B cell (primary cell): ENCODE results near the gene NPHS1. TPM values are rescaled to one million over a fixed set of nuclear protein-coding genes. Genes with fewer than 3 reads are reported as not detected.

Experiments used
- ATAC-seq: fragments of 200-7000 bp; cut with Tn5 transposase; one replicate; pipeline ENCODE4 v1.10.0; 2021; ENCODE audit warnings: low read depth, mild to moderate bottlenecking, moderate number of reproducible peaks, moderate library complexity
- CTCF ChIA-PET: fragments of 350-600 bp; sonication (Branson Sonifier 250); formaldehyde crosslinking; loops from one replicate; lab custom pipeline; 2021; ENCODE audit warnings: antibody characterized with exemption, inconsistent platforms; lab: Charles Lee
- POLR2A ChIA-PET: fragments of 350-600 bp; sonication (Branson Sonifier 250); formaldehyde crosslinking; loops from one replicate; lab custom pipeline; 2021; ENCODE audit warnings: antibody characterized with exemption; lab: Charles Lee
- DNase-seq: peaks from one replicate; pipeline ENCODE4 v3.0.0; 2013
- H2AFZ ChIP-seq: 2 replicates; pipeline ENCODE4 v1.6.1; 2012; ENCODE audit warnings: mild to moderate bottlenecking, low read depth, low read length; ENCODE audit not compliant: insufficient read depth, poor library complexity, severe bottlenecking
- H3K27ac ChIP-seq, 2 donors: 1 replicate in 1 of 2; 2 replicates in 1 of 2; pipeline ENCODE4 v1.5.1; 2012 to 2013; ENCODE audit warnings: low read length in 2 of 2, mild to moderate bottlenecking in 2 of 2, moderate library complexity in 1 of 2
- H3K27me3 ChIP-seq, 4 experiments: fragments of 200-600 bp in 1 of 4; sonication (generic) in 1 of 4; replicated peaks in 1 of 4; 1 replicate in 2 of 4; 2 replicates in 2 of 4; pipeline versions ENCODE4 v1.6.1 to v1.7.0; 2013 to 2016; ENCODE audit warnings: low read length in 3 of 4, mild to moderate bottlenecking in 2 of 4, mixed read lengths in 1 of 4, moderate library complexity in 1 of 4; ENCODE audit not compliant: insufficient read depth in 4 of 4, control insufficient read depth in 3 of 4; ENCODE audit errors: control extremely low read depth in 1 of 4
- H3K36me3 ChIP-seq, 2 experiments: replicated peaks in 1 of 2; 1 replicate in 1 of 2; 2 replicates in 1 of 2; pipeline versions ENCODE4 v1.6.1 to v1.7.1; 2013; ENCODE audit warnings: low read length in 1 of 2; ENCODE audit not compliant: insufficient read depth in 2 of 2, control insufficient read depth in 1 of 2; ENCODE audit errors: control extremely low read depth in 1 of 2, extremely low read depth in 1 of 2
- H3K4me1 ChIP-seq, 2 donors: fragments of 200-600 bp in 1 of 2; sonication (generic) in 1 of 2; 1 replicate in 1 of 2; 2 replicates in 1 of 2; pipeline versions ENCODE4 v1.5.1 to v1.6.1; 2013 to 2017; ENCODE audit warnings: low read length in 2 of 2; ENCODE audit not compliant: control insufficient read depth in 2 of 2, insufficient read depth in 2 of 2
- H3K4me2 ChIP-seq: replicated peaks from 2 replicates; pipeline ENCODE3; 2012; ENCODE audit warnings: mild to moderate bottlenecking, low read depth, low read length; ENCODE audit not compliant: poor library complexity, severe bottlenecking
- H3K4me3 ChIP-seq, 5 experiments: fragments of 200-600 bp in 1 of 5; sonication (generic) in 1 of 5; 1 replicate in 3 of 5; 2 replicates in 2 of 5; pipeline versions ENCODE4 v1.5.1 to v1.7.0; 2011 to 2016; ENCODE audit warnings: low read length in 4 of 5, mild to moderate bottlenecking in 4 of 5, low read depth in 2 of 5, control low read depth in 1 of 5, moderate library complexity in 1 of 5; ENCODE audit not compliant: insufficient read depth in 1 of 5; ENCODE audit errors: control extremely low read depth in 1 of 5, extremely low read depth in 1 of 5
- H3K79me2 ChIP-seq: fragments of 200-600 bp; sonication (generic); one replicate; pipeline ENCODE4 v1.6.0; 2016; ENCODE audit warnings: low read length; ENCODE audit not compliant: control insufficient read depth, insufficient read depth
- H3K9ac ChIP-seq: fragments of 200-600 bp; sonication (generic); 2 replicates; pipeline ENCODE4 v1.6.1; 2017; ENCODE audit warnings: mild to moderate bottlenecking, low read length, moderate library complexity
- H3K9me3 ChIP-seq, 3 donors: one replicate each; pipeline versions ENCODE4 v1.6.1 to v1.7.1; 2013; ENCODE audit warnings: low read length in 2 of 3; ENCODE audit not compliant: control insufficient read depth in 2 of 3, insufficient read depth in 1 of 3; ENCODE audit errors: control extremely low read depth in 1 of 3
- H4K20me1 ChIP-seq: 2 replicates; pipeline ENCODE4 v1.6.0; 2012; ENCODE audit warnings: mild to moderate bottlenecking, low read length; ENCODE audit not compliant: insufficient read depth, control insufficient read depth, poor library complexity, severe bottlenecking
- H3K27ac Mint-ChIP-seq: one replicate; pipeline ENCODE4 v1.8.0; 2021; ENCODE audit warnings: mixed read lengths
- H3K27me3 Mint-ChIP-seq: one replicate; pipeline ENCODE4 v1.8.0; 2021; ENCODE audit warnings: mixed read lengths
- H3K4me1 Mint-ChIP-seq: one replicate; pipeline ENCODE4 v1.8.0; 2021; ENCODE audit warnings: mixed read lengths
- H3K4me3 Mint-ChIP-seq: one replicate; pipeline ENCODE4 v1.8.0; 2021; ENCODE audit warnings: mixed read lengths
- H3K9me3 Mint-ChIP-seq: one replicate; pipeline ENCODE4 v1.8.0; 2022; ENCODE audit warnings: mixed read lengths; ENCODE audit not compliant: insufficient read depth
- CTCF ChIP-seq: fragments of 200-600 bp; IDR thresholded peaks from one replicate; pipeline ENCODE4 v1.8.0; 2022; ENCODE audit warnings: antibody characterized with exemption, mild to moderate bottlenecking
- EZH2 ChIP-seq: IDR thresholded peaks from 2 replicates; pipeline ENCODE4 v1.6.1; 2012; ENCODE audit warnings: borderline replicate concordance, low read depth, mild to moderate bottlenecking, moderate library complexity, low read length; ENCODE audit not compliant: insufficient read depth, poor library complexity, severe bottlenecking
- WGBS: methylation state at CpG from one replicate; pipeline ENCODE4 v1.1.5; 2013; ENCODE audit warnings: missing lambda C conversion rate; ENCODE audit not compliant: insufficient coverage; 5-methylcytosine and 5-hydroxymethylcytosine counted together
- intact Hi-C: fragments of 100-400 bp; cut with micrococcal nuclease; formaldehyde crosslinking; loops from one replicate; pipeline ENCODE4 v1.10.0; 2022
- polyA plus RNA-seq: library from polyadenylated mRNA; depleted of rRNA; stranded (reverse); fragments of >200 nt; gene quantifications from 2 replicates; pipeline ENCODE4 v1.2.3, GENCODE V29; 2012
- total RNA-seq, 2 donors: library from RNA; stranded (reverse); fragments of 120-200 nt in 1 of 2; gene quantifications; 1 replicate in 1 of 2; 2 replicates in 1 of 2; pipeline versions ENCODE4 v1.2.3 to v1.2.4, GENCODE V29; 2013 to 2022

Gene NPHS1
- total and polyA plus RNA-seq, 2 donors (not counting 1 experiment from before 2014, with no cell fraction given): not detected

- POLR2A ChIA-PET: no interaction called here
- no peak overlapping the region for H3K4me3 ChIP-seq
- intact Hi-C loops: no loop called here
- Mint-ChIP-seq H3K27me3 (peaks cover 56% of the 10 kb centered on the region), H3K9me3 (no peaks in the 10 kb centered on the region), H3K27ac (no peak overlapping the region), H3K4me1 (peaks cover 10% of the 10 kb centered on the region), H3K4me3 (no peak overlapping the region)
- H3K27ac ChIP-seq: no peak overlapping the region
- no peaks in the 10 kb centered on the region for H4K20me1 ChIP-seq
- no peak for DNase-seq
- WGBS: 94% methylated on average over 32 of the region's 32 CpGs
- TF ChIP-seq EZH2 (no peak), CTCF (no peak)
- H3K4me1 ChIP-seq: peaks cover 10 to 15% of the 10 kb centered on the region in 2 donors
- peaks cover 0 to 32% (median 0%) of the 10 kb centered on the region in 3 donors for H3K9me3 ChIP-seq
- ATAC-seq: no peak
- H3K79me2 ChIP-seq: no peaks in the 10 kb centered on the region
- no peaks in the 10 kb centered on the region for H3K36me3 ChIP-seq
- no peak overlapping the region for H3K9ac ChIP-seq
- H3K27me3 ChIP-seq: peaks cover 0 to 65% (median 27%) of the 10 kb centered on the region in 4 experiments
- CTCF ChIA-PET: no interaction called here
- no peak overlapping the region for H2AFZ ChIP-seq
- no peak overlapping the region for H3K4me2 ChIP-seq
Measured at GRCh38 chr19:35874392-35874930, 22.2 kb upstream of the NPHS1 start.

DNA sequence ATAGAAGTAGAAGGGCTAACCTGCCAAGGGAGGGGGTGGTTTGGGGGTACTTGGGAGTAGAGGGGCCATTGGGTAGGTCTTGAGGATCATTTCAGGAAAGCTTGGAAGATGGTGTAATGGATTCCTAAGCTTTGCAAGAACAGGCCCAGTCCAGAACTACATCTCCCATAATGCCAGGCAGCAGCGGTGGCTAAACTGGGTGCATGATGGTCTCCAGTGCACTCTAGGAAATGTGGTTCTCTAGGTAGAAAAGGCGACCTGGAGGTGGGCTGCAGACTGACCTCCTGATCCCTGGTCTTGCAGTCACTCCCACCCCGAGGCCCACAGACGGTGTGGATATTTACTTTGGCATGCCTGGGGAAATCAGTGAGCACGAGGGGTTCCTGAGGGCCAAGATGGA is 19.9 kb upstream of the NPHS1 start:
- no peak overlapping the region for H3K4me3 Mint-ChIP-seq
- 85% methylated on average over 2 of the region's 5 CpGs for WGBS
- peaks cover 18% of the 10 kb centered on the region for H3K4me1 Mint-ChIP-seq
- peaks cover 23 to 25% of the 10 kb centered on the region in 2 donors for H3K4me1 ChIP-seq
- H3K4me3 ChIP-seq: no peak overlapping the region
- H3K27me3 ChIP-seq: peaks cover 0 to 63% (median 31%) of the 10 kb centered on the region in 4 experiments
- no peak for ATAC-seq
- no peak overlapping the region for H3K9ac ChIP-seq
- peaks cover 56% of the 10 kb centered on the region for H3K27me3 Mint-ChIP-seq
- POLR2A ChIA-PET: no interaction called here
- peaks cover 3% of the 10 kb centered on the region for H4K20me1 ChIP-seq
- H3K79me2 ChIP-seq: no peaks in the 10 kb centered on the region
- intact Hi-C loops: no loop called here
- TF ChIP-seq CTCF (no peak), EZH2 (no peak)
- no peak overlapping the region for H3K27ac Mint-ChIP-seq
- CTCF ChIA-PET: no interaction called here
- no peak overlapping the region for H3K27ac ChIP-seq
- H3K4me2 ChIP-seq: no peak overlapping the region
- no peak for DNase-seq
- H3K9me3 Mint-ChIP-seq: no peaks in the 10 kb centered on the region
- H3K36me3 ChIP-seq: no peaks in the 10 kb centered on the region
- no peak overlapping the region for H2AFZ ChIP-seq
- peaks cover 0 to 28% (median 0%) of the 10 kb centered on the region in 3 donors for H3K9me3 ChIP-seq
